Astrocyte (in vitro differentiated cells and primary cell): ENCODE measurements around the gene CRYGB. TPM values are rescaled to one million over a fixed set of nuclear protein-coding genes. Genes with fewer than 3 reads are reported as not detected.
A peak's percentile ranks its signal among the peaks of the same experiment; 100 is the strongest.

Experiments used
- DNase-seq: peaks from one replicate; pipeline ENCODE4 v3.0.0-alpha.2; 2010; ENCODE audit warnings: low read depth
- FAIRE-seq: peaks from 2 replicates; lab custom pipeline; 2011; peaks lifted over from hg19 to GRCh38; lab: Jason Lieb, UNC
- H2AFZ ChIP-seq: 2 replicates; pipeline ENCODE4 v1.6.0; 2012; ENCODE audit warnings: low read depth, low read length, inconsistent platforms
- H3K27ac ChIP-seq: 2 replicates; pipeline ENCODE4 v1.5.1; 2011; ENCODE audit warnings: low read depth, low read length, inconsistent platforms
- H3K27me3 ChIP-seq: 2 replicates; pipeline ENCODE4 v1.6.0; 2011; ENCODE audit warnings: low read length, inconsistent platforms; ENCODE audit not compliant: insufficient read depth
- H3K36me3 ChIP-seq: 2 replicates; pipeline ENCODE4 v1.5.1; 2011; ENCODE audit warnings: low read length, inconsistent platforms; ENCODE audit not compliant: insufficient read depth
- H3K4me1 ChIP-seq: 2 replicates; pipeline ENCODE4 v1.5.1; 2011; ENCODE audit warnings: low read length, inconsistent platforms; ENCODE audit not compliant: insufficient read depth
- H3K4me2 ChIP-seq: 2 replicates; pipeline ENCODE4 v1.6.0; 2012; ENCODE audit warnings: low read length, inconsistent platforms
- H3K4me3 ChIP-seq: 2 replicates; pipeline ENCODE4 v1.5.1; 2011; ENCODE audit warnings: low read depth, mild to moderate bottlenecking, low read length, inconsistent platforms; ENCODE audit not compliant: insufficient read depth
- H3K79me2 ChIP-seq: 2 replicates; pipeline ENCODE4 v1.6.0; 2012; ENCODE audit warnings: mild to moderate bottlenecking, low read length, inconsistent platforms; ENCODE audit not compliant: insufficient read depth
- H3K9ac ChIP-seq: 2 replicates; pipeline ENCODE4 v1.6.0; 2012; ENCODE audit warnings: mild to moderate bottlenecking, low read length, inconsistent platforms
- H3K9me3 ChIP-seq: 2 replicates; pipeline ENCODE4 v1.5.1; 2012; ENCODE audit warnings: low read depth, mild to moderate bottlenecking, low read length, inconsistent platforms; ENCODE audit not compliant: insufficient read depth
- H4K20me1 ChIP-seq: 2 replicates; pipeline ENCODE4 v1.6.0; 2012; ENCODE audit warnings: low read length, inconsistent platforms; ENCODE audit not compliant: insufficient read depth
- H3K27ac Mint-ChIP-seq: one replicate; pipeline ENCODE4 v1.8.0; 2021; ENCODE audit warnings: mild to moderate bottlenecking, mixed read lengths; ENCODE audit not compliant: unreplicated experiment
- H3K27me3 Mint-ChIP-seq: one replicate; pipeline ENCODE4 v1.8.0; 2021; ENCODE audit warnings: low read depth, mixed read lengths; ENCODE audit not compliant: unreplicated experiment
- H3K36me3 Mint-ChIP-seq: one replicate; pipeline ENCODE4 v1.8.0; 2021; ENCODE audit warnings: low read depth, mixed read lengths; ENCODE audit not compliant: unreplicated experiment
- H3K4me1 Mint-ChIP-seq: one replicate; pipeline ENCODE4 v1.8.0; 2021; ENCODE audit warnings: low read depth, mixed read lengths; ENCODE audit not compliant: unreplicated experiment
- H3K4me3 Mint-ChIP-seq: one replicate; pipeline ENCODE4 v1.8.0; 2021; ENCODE audit warnings: mild to moderate bottlenecking, moderate library complexity, mixed read lengths; ENCODE audit not compliant: unreplicated experiment
- H3K9me3 Mint-ChIP-seq: one replicate; pipeline ENCODE4 v1.8.0; 2021; ENCODE audit warnings: mild to moderate bottlenecking, mixed read lengths; ENCODE audit not compliant: unreplicated experiment
- CTCF ChIP-seq: IDR thresholded peaks from 2 replicates; pipeline ENCODE4 v1.5.1; 2011; ENCODE audit warnings: low read depth, mild to moderate bottlenecking, inconsistent platforms, low read length, moderate library complexity; ENCODE audit not compliant: insufficient read depth
- EZH2 ChIP-seq: IDR thresholded peaks from 2 replicates; pipeline ENCODE4 v1.6.1; 2012; ENCODE audit warnings: mild to moderate bottlenecking, low read length, inconsistent platforms; ENCODE audit not compliant: insufficient read depth
- total RNA-seq: library from RNA; stranded (reverse); gene quantifications from 2 replicates; pipeline ENCODE4 v1.2.1, GENCODE V29; 2021

The CRYGB gene
- total RNA-seq, 1 donor from 2014 or later, result not detected

GRCh38 chr2:208134928-208135586 lies 10.9 kb downstream of the CRYGB start:
- Mint-ChIP-seq H3K9me3 (peaks cover 5% of the 10 kb centered on the region), H3K36me3 (no peaks in the 10 kb centered on the region), H3K27ac (no peak overlapping the region), H3K27me3 (no peaks in the 10 kb centered on the region), H3K4me1 (peaks cover 12% of the 10 kb centered on the region), H3K4me3 (no peak overlapping the region)
- Histone ChIP-seq H3K36me3 (no peaks in the 10 kb centered on the region), H4K20me1 (no peaks in the 10 kb centered on the region), H3K79me2 (no peaks in the 10 kb centered on the region), H3K27ac (no peak overlapping the region), H2AFZ (no peak overlapping the region), H3K9ac (no peak overlapping the region), H3K4me1 (peaks cover 3% of the 10 kb centered on the region), H3K4me2 (no peak overlapping the region), H3K27me3 (no peaks in the 10 kb centered on the region), H3K9me3 (no peaks in the 10 kb centered on the region), H3K4me3 (no peak overlapping the region)
- FAIRE-seq (no peak), DNase-seq (no peak)
- TF ChIP-seq EZH2 (no peak), CTCF (no peak)

GRCh38 chr2:208130712-208131110 lies 15.2 kb downstream of the CRYGB start:
- Histone ChIP-seq H3K4me3 (no peak overlapping the region), H3K36me3 (no peaks in the 10 kb centered on the region), H3K4me1 (peaks cover 7% of the 10 kb centered on the region), H3K27me3 (no peaks in the 10 kb centered on the region), H2AFZ (no peak overlapping the region), H3K27ac (no peak overlapping the region), H3K4me2 (no peak overlapping the region), H3K9me3 (no peaks in the 10 kb centered on the region), H3K9ac (no peak overlapping the region), H3K79me2 (no peaks in the 10 kb centered on the region), H4K20me1 (no peaks in the 10 kb centered on the region)
- Mint-ChIP-seq H3K4me1 (peaks cover 14% of the 10 kb centered on the region), H3K27me3 (no peaks in the 10 kb centered on the region), H3K36me3 (no peaks in the 10 kb centered on the region), H3K4me3 (no peak overlapping the region), H3K27ac (peak overlapping the region; percentile 15), H3K9me3 (no peaks in the 10 kb centered on the region)
- TF ChIP-seq CTCF (no peak), EZH2 (no peak)
- FAIRE-seq, result no peak
- DNase-seq, result no peak
